ENCODE results near the gene SHH.

Gene SHH

GRCh38 chr7:155785536-155785935, 26.7 kb downstream of the SHH start:
- no peaks in the 10 kb centered on the region for H3K27me3 ChIP-seq (ENCODE audit: insufficient read depth, low read length)
- peaks cover 2% of the 10 kb centered on the region for H3K9me3 ChIP-seq (ENCODE audit: low read length)
- no peaks in the 10 kb centered on the region for H3K4me1 ChIP-seq (ENCODE audit: insufficient read depth, low read length)
- no peak overlapping the region for H2AFZ ChIP-seq (ENCODE audit: low read depth, low read length)
- H3K36me3 ChIP-seq (ENCODE audit: insufficient read depth, low read length) = peaks cover 20% of the 10 kb centered on the region
- no peak overlapping the region for H3K4me3 ChIP-seq (ENCODE audit: low read length)

GRCh38 chr7:155782466-155782865, 29.8 kb downstream of the SHH start:
- peaks cover 5% of the 10 kb centered on the region for H3K9me3 ChIP-seq (ENCODE audit: low read length)
- no peaks in the 10 kb centered on the region for H3K4me1 ChIP-seq (ENCODE audit: insufficient read depth, low read length)
- no peak overlapping the region for H3K4me3 ChIP-seq (ENCODE audit: low read length)
- peaks cover 39% of the 10 kb centered on the region for H3K36me3 ChIP-seq (ENCODE audit: insufficient read depth, low read length)
- no peaks in the 10 kb centered on the region for H3K27me3 ChIP-seq (ENCODE audit: insufficient read depth, low read length)
- H2AFZ ChIP-seq (ENCODE audit: low read depth, low read length) = no peak overlapping the region

- peaks cover 5% of the 10 kb centered on the region for H3K9me3 ChIP-seq (ENCODE audit: low read length)
- peaks cover 50% of the 10 kb centered on the region for H3K36me3 ChIP-seq (ENCODE audit: insufficient read depth, low read length)
Observed at GRCh38 chr7:155781433-155781832, 30.8 kb downstream of the SHH start.

GRCh38 chr7:155780884-155781283, 31.4 kb downstream of the SHH start:
- Histone ChIP-seq H3K4me1 (ENCODE audit: insufficient read depth, low read length) (no peaks in the 10 kb centered on the region), H3K9me3 (ENCODE audit: low read length) (peaks cover 5% of the 10 kb centered on the region), H3K4me3 (ENCODE audit: low read length) (no peak overlapping the region), H3K36me3 (ENCODE audit: insufficient read depth, low read length) (peaks cover 55% of the 10 kb centered on the region), H3K27me3 (ENCODE audit: insufficient read depth, low read length) (no peaks in the 10 kb centered on the region), H2AFZ (ENCODE audit: low read depth, low read length) (no peak overlapping the region)

More at GRCh38 chr7:155781433-155781832, 30.8 kb downstream of the SHH start:
- Histone ChIP-seq H2AFZ (ENCODE audit: low read depth, low read length) (no peak overlapping the region), H3K4me3 (ENCODE audit: low read length) (no peak overlapping the region), H3K27me3 (ENCODE audit: insufficient read depth, low read length) (no peaks in the 10 kb centered on the region), H3K4me1 (ENCODE audit: insufficient read depth, low read length) (no peaks in the 10 kb centered on the region)

- H3K4me3 ChIP-seq (ENCODE audit: low read length) = no peak overlapping the region
- H3K36me3 ChIP-seq (ENCODE audit: insufficient read depth, low read length) = peaks cover 72% of the 10 kb centered on the region
Observed at GRCh38 chr7:155778349-155778748, 33.9 kb downstream of the SHH start.

GRCh38 chr7:155776606-155777005, 35.7 kb downstream of the SHH start:
- no peak overlapping the region for H3K4me3 ChIP-seq (ENCODE audit: low read length)
- no peak overlapping the region for H2AFZ ChIP-seq (ENCODE audit: low read depth, low read length)
- H3K9me3 ChIP-seq (ENCODE audit: low read length) = peaks cover 3% of the 10 kb centered on the region
- H3K27me3 ChIP-seq (ENCODE audit: insufficient read depth, low read length) = no peaks in the 10 kb centered on the region
- no peaks in the 10 kb centered on the region for H3K4me1 ChIP-seq (ENCODE audit: insufficient read depth, low read length)
- peaks cover 78% of the 10 kb centered on the region for H3K36me3 ChIP-seq (ENCODE audit: insufficient read depth, low read length)

More at GRCh38 chr7:155778349-155778748, 33.9 kb downstream of the SHH start:
- no peaks in the 10 kb centered on the region for H3K4me1 ChIP-seq (ENCODE audit: insufficient read depth, low read length)
- H3K9me3 ChIP-seq (ENCODE audit: low read length) = peaks cover 3% of the 10 kb centered on the region
- no peak overlapping the region for H2AFZ ChIP-seq (ENCODE audit: low read depth, low read length)
- H3K27me3 ChIP-seq (ENCODE audit: insufficient read depth, low read length) = no peaks in the 10 kb centered on the region

- peaks cover 80% of the 10 kb centered on the region for H3K36me3 ChIP-seq (ENCODE audit: insufficient read depth, low read length)
- no peak overlapping the region for H2AFZ ChIP-seq (ENCODE audit: low read depth, low read length)
Observed at GRCh38 chr7:155775691-155776090, 36.6 kb downstream of the SHH start.

GRCh38 chr7:155774947-155775346, 37.3 kb downstream of the SHH start:
- Histone ChIP-seq H3K4me3 (ENCODE audit: low read length) (no peak overlapping the region), H3K9me3 (ENCODE audit: low read length) (peaks cover 3% of the 10 kb centered on the region), H3K27me3 (ENCODE audit: insufficient read depth, low read length) (no peaks in the 10 kb centered on the region), H3K36me3 (ENCODE audit: insufficient read depth, low read length) (peaks cover 80% of the 10 kb centered on the region), H2AFZ (ENCODE audit: low read depth, low read length) (no peak overlapping the region), H3K4me1 (ENCODE audit: insufficient read depth, low read length) (no peaks in the 10 kb centered on the region)

More at GRCh38 chr7:155775691-155776090, 36.6 kb downstream of the SHH start:
- Histone ChIP-seq H3K9me3 (ENCODE audit: low read length) (peaks cover 3% of the 10 kb centered on the region), H3K4me1 (ENCODE audit: insufficient read depth, low read length) (no peaks in the 10 kb centered on the region), H3K4me3 (ENCODE audit: low read length) (no peak overlapping the region), H3K27me3 (ENCODE audit: insufficient read depth, low read length) (no peaks in the 10 kb centered on the region)

- Histone ChIP-seq H2AFZ (ENCODE audit: low read depth, low read length) (no peak overlapping the region), H3K4me3 (ENCODE audit: low read length) (no peak overlapping the region), H3K36me3 (ENCODE audit: insufficient read depth, low read length) (peaks cover 83% of the 10 kb centered on the region), H3K4me1 (ENCODE audit: insufficient read depth, low read length) (no peaks in the 10 kb centered on the region), H3K27me3 (ENCODE audit: insufficient read depth, low read length) (no peaks in the 10 kb centered on the region), H3K9me3 (ENCODE audit: low read length) (no peaks in the 10 kb centered on the region)
Observed at GRCh38 chr7:155773531-155773930, 38.7 kb downstream of the SHH start.

GRCh38 chr7:155770241-155770640, 42.0 kb downstream of the SHH start:
- no peaks in the 10 kb centered on the region for H3K4me1 ChIP-seq (ENCODE audit: insufficient read depth, low read length)
- H3K4me3 ChIP-seq (ENCODE audit: low read length) = no peak overlapping the region
- H3K9me3 ChIP-seq (ENCODE audit: low read length) = no peaks in the 10 kb centered on the region
- H3K27me3 ChIP-seq (ENCODE audit: insufficient read depth, low read length) = no peaks in the 10 kb centered on the region
- H3K36me3 ChIP-seq (ENCODE audit: insufficient read depth, low read length) = peaks cover 77% of the 10 kb centered on the region
- H2AFZ ChIP-seq (ENCODE audit: low read depth, low read length) = no peak overlapping the region

- Histone ChIP-seq H2AFZ (ENCODE audit: low read depth, low read length) (no peak overlapping the region), H3K27me3 (ENCODE audit: insufficient read depth, low read length) (no peaks in the 10 kb centered on the region), H3K36me3 (ENCODE audit: insufficient read depth, low read length) (peaks cover 75% of the 10 kb centered on the region), H3K4me3 (ENCODE audit: low read length) (no peak overlapping the region), H3K9me3 (ENCODE audit: low read length) (no peaks in the 10 kb centered on the region), H3K4me1 (ENCODE audit: insufficient read depth, low read length) (no peaks in the 10 kb centered on the region)
Observed at GRCh38 chr7:155769701-155770100, 42.6 kb downstream of the SHH start.

- no peaks in the 10 kb centered on the region for H3K27me3 ChIP-seq (ENCODE audit: insufficient read depth, low read length)
- peaks cover 66% of the 10 kb centered on the region for H3K36me3 ChIP-seq (ENCODE audit: insufficient read depth, low read length)
- H2AFZ ChIP-seq (ENCODE audit: low read depth, low read length) = no peak overlapping the region
- H3K4me3 ChIP-seq (ENCODE audit: low read length) = no peak overlapping the region
- peaks cover 4% of the 10 kb centered on the region for H3K9me3 ChIP-seq (ENCODE audit: low read length)
- H3K4me1 ChIP-seq (ENCODE audit: insufficient read depth, low read length) = no peaks in the 10 kb centered on the region
Observed at GRCh38 chr7:155766966-155767916, 45.0 kb downstream of the SHH start.

- H3K4me3 ChIP-seq (ENCODE audit: low read length) = no peak overlapping the region
- no peaks in the 10 kb centered on the region for H3K4me1 ChIP-seq (ENCODE audit: insufficient read depth, low read length)
- H3K27me3 ChIP-seq (ENCODE audit: insufficient read depth, low read length) = no peaks in the 10 kb centered on the region
- no peak overlapping the region for H2AFZ ChIP-seq (ENCODE audit: low read depth, low read length)
- H3K9me3 ChIP-seq (ENCODE audit: low read length) = peaks cover 6% of the 10 kb centered on the region
- peaks cover 61% of the 10 kb centered on the region for H3K36me3 ChIP-seq (ENCODE audit: insufficient read depth, low read length)
Observed at GRCh38 chr7:155766386-155766785, 45.9 kb downstream of the SHH start.

All from neuron (in vitro differentiated cells).